H9 (cell line): Measurements from ENCODE around the gene APLF. TPM values are rescaled to one million over a fixed set of nuclear protein-coding genes. Genes with fewer than 3 reads are reported as not detected.

ENCODE experiments used
- DNase-seq: peaks from one replicate; pipeline ENCODE4 v3.0.0-alpha.2; 2017
- H2AFZ ChIP-seq: one replicate; pipeline ENCODE4 v1.6.1; 2013; ENCODE audit warnings: mild to moderate bottlenecking, low read length, control low read depth, moderate library complexity
- H2AK5ac ChIP-seq: 2 replicates; pipeline ENCODE4 v1.6.1; 2013; ENCODE audit warnings: low read length, control low read depth, mixed read lengths; ENCODE audit not compliant: insufficient read length
- H2BK120ac ChIP-seq: one replicate; pipeline ENCODE4 v1.6.1; 2013; ENCODE audit warnings: low read depth, mild to moderate bottlenecking, low read length, control low read depth, inconsistent platforms; ENCODE audit not compliant: poor library complexity, severe bottlenecking
- H2BK12ac ChIP-seq: 2 replicates; pipeline ENCODE4 v1.6.1; 2013; ENCODE audit warnings: low read length, control low read depth, mixed read lengths, low read depth; ENCODE audit not compliant: insufficient read length
- H2BK15ac ChIP-seq: 2 replicates; pipeline ENCODE4 v1.6.1; 2013; ENCODE audit warnings: low read depth, low read length, control low read depth
- H2BK20ac ChIP-seq: one replicate; pipeline ENCODE4 v1.6.1; 2013; ENCODE audit warnings: low read depth, mild to moderate bottlenecking, low read length, control low read depth, inconsistent platforms; ENCODE audit not compliant: poor library complexity, severe bottlenecking
- H2BK5ac ChIP-seq: 2 replicates; pipeline ENCODE4 v1.6.1; 2013; ENCODE audit warnings: low read length, control low read depth, mixed read lengths; ENCODE audit not compliant: insufficient read length
- H3K14ac ChIP-seq: 2 replicates; pipeline ENCODE4 v1.6.1; 2013; ENCODE audit warnings: low read length, control low read depth; ENCODE audit not compliant: insufficient read depth
- H3K18ac ChIP-seq: 2 replicates; pipeline ENCODE4 v1.6.1; 2013; ENCODE audit warnings: low read depth, mild to moderate bottlenecking, mixed read lengths, low read length, control low read depth; ENCODE audit not compliant: insufficient read length
- H3K23ac ChIP-seq: 2 replicates; pipeline ENCODE4 v1.6.1; 2013; ENCODE audit warnings: low read length, control low read depth, mixed read lengths, low read depth; ENCODE audit not compliant: insufficient read length
- H3K23me2 ChIP-seq: 2 replicates; pipeline ENCODE4 v1.6.1; 2013; ENCODE audit warnings: low read depth, mild to moderate bottlenecking, mixed read lengths, low read length, control low read depth; ENCODE audit not compliant: insufficient read length, poor library complexity, severe bottlenecking
- H3K27ac ChIP-seq: 2 replicates; pipeline ENCODE4 v1.5.1; 2013; ENCODE audit warnings: low read length, control low read depth, mixed read lengths, low read depth; ENCODE audit not compliant: insufficient read length
- H3K27me3 ChIP-seq: 2 replicates; pipeline ENCODE4 v1.6.1; 2013; ENCODE audit warnings: low read length, control low read depth, inconsistent platforms; ENCODE audit not compliant: insufficient read depth
- H3K4ac ChIP-seq: 2 replicates; pipeline ENCODE4 v1.6.1; 2013; ENCODE audit warnings: low read depth, mild to moderate bottlenecking, control low read depth, inconsistent platforms, low read length, moderate library complexity
- H3K4me1 ChIP-seq: 2 replicates; pipeline ENCODE4 v1.6.1; 2013; ENCODE audit warnings: low read length, control low read depth, inconsistent platforms; ENCODE audit not compliant: insufficient read depth
- H3K4me2 ChIP-seq: 2 replicates; pipeline ENCODE4 v1.6.1; 2013; ENCODE audit warnings: low read length, control low read depth, mixed read lengths; ENCODE audit not compliant: insufficient read length, insufficient read depth
- H3K56ac ChIP-seq: 2 replicates; pipeline ENCODE4 v1.6.1; 2013; ENCODE audit warnings: low read depth, mild to moderate bottlenecking, mixed read lengths, low read length, control low read depth; ENCODE audit not compliant: insufficient read length
- H3K79me1 ChIP-seq: 2 replicates; pipeline ENCODE4 v1.6.1; 2013; ENCODE audit warnings: low read depth, mild to moderate bottlenecking, moderate library complexity, low read length, control low read depth, inconsistent platforms; ENCODE audit not compliant: insufficient read depth, poor library complexity, severe bottlenecking
- H3K79me2 ChIP-seq: 2 replicates; pipeline ENCODE4 v1.6.1; 2013; ENCODE audit warnings: low read length, control low read depth, inconsistent platforms; ENCODE audit not compliant: insufficient read depth
- H3K9ac ChIP-seq: 2 replicates; pipeline ENCODE4 v1.6.1; 2013; ENCODE audit warnings: low read length, control low read depth, mixed read lengths; ENCODE audit not compliant: insufficient read length; ENCODE audit errors: extremely low read depth
- H3K9me3 ChIP-seq: one replicate; pipeline ENCODE4 v1.6.1; 2013; ENCODE audit warnings: low read depth, low read length, inconsistent platforms; ENCODE audit not compliant: control insufficient read depth
- H3T11ph ChIP-seq: one replicate; pipeline ENCODE4 v1.6.1; 2013; ENCODE audit warnings: mild to moderate bottlenecking, low read length, control low read depth, inconsistent platforms
- H4K20me1 ChIP-seq: one replicate; pipeline ENCODE4 v1.6.1; 2013; ENCODE audit not compliant: control insufficient read depth, insufficient read length, insufficient read depth
- H4K5ac ChIP-seq: 2 replicates; pipeline ENCODE4 v1.6.1; 2013; ENCODE audit warnings: low read depth, mild to moderate bottlenecking, mixed read lengths, low read length, control low read depth; ENCODE audit not compliant: insufficient read length
- H4K8ac ChIP-seq: replicated peaks from 2 replicates; pipeline ENCODE4 v1.6.1; 2013; ENCODE audit warnings: low read length, control low read depth, mixed read lengths, low read depth; ENCODE audit not compliant: insufficient read length
- H4K91ac ChIP-seq: 2 replicates; pipeline ENCODE4 v1.6.1; 2013; ENCODE audit warnings: low read depth, mild to moderate bottlenecking, moderate library complexity, mixed read lengths, low read length, control low read depth; ENCODE audit not compliant: insufficient read length
- H3K27ac Mint-ChIP-seq, 3 experiments: 2 replicates in 2 of 3; 3 replicates in 1 of 3; pipeline ENCODE4 v1.8.0; 2020 to 2021; ENCODE audit warnings: mixed read lengths in 3 of 3, mild to moderate bottlenecking in 1 of 3, moderate library complexity in 1 of 3
- H3K27me3 Mint-ChIP-seq: 2 replicates; pipeline ENCODE4 v1.8.0; 2021; ENCODE audit warnings: low read depth, mild to moderate bottlenecking, moderate library complexity, mixed read lengths
- H3K36me3 Mint-ChIP-seq, 3 experiments: 2 replicates in 2 of 3; 3 replicates in 1 of 3; pipeline ENCODE4 v1.8.0; 2020 to 2021; ENCODE audit warnings: low read depth in 3 of 3, mixed read lengths in 3 of 3; ENCODE audit not compliant: insufficient read depth in 1 of 3
- H3K4me1 Mint-ChIP-seq, 2 experiments: 2 replicates each; pipeline ENCODE4 v1.8.0; 2020; ENCODE audit warnings: mixed read lengths in 2 of 2
- H3K4me3 Mint-ChIP-seq, 2 experiments: 2 replicates in 1 of 2; 3 replicates in 1 of 2; pipeline ENCODE4 v1.8.0; 2020 to 2021; ENCODE audit warnings: mild to moderate bottlenecking in 2 of 2, mixed read lengths in 2 of 2, moderate library complexity in 1 of 2
- H3K9me3 Mint-ChIP-seq, 2 experiments: 2 replicates in 1 of 2; 3 replicates in 1 of 2; pipeline ENCODE4 v1.8.0; 2020; ENCODE audit warnings: mild to moderate bottlenecking in 2 of 2, mixed read lengths in 2 of 2, moderate library complexity in 1 of 2
- WGBS: extraction: QIAGEN DNeasy Blood & Tissue Kit; methylation state at CpG from one replicate; pipeline ENCODE4 v1.1.7; 2013; ENCODE audit warnings: missing lambda C conversion rate, low lambda C conversion rate, mixed read lengths; ENCODE audit not compliant: insufficient read length; ENCODE audit errors: extremely low coverage; 5-methylcytosine and 5-hydroxymethylcytosine counted together
- total RNA-seq: library from RNA; stranded (reverse); gene quantifications from 2 replicates; pipeline ENCODE4 v1.2.1, GENCODE V29; 2021
- TF ChIP-seq, protein P1 (sequence below): fragments of 200-600 bp; sonication (generic); conservative IDR thresholded peaks from 3 replicates; pipeline ENCODE4 v1.8.0; 2021; ENCODE audit warnings: antibody characterized with exemption, mild to moderate bottlenecking

The APLF gene
- total RNA-seq, 1 experiment from 2014 or later: 3.7 TPM

- peak; percentile 27 for DNase-seq
- no peak overlapping the region for H3K4ac ChIP-seq
- no peaks in the 10 kb centered on the region for H3K9me3 Mint-ChIP-seq
- no peaks in the 10 kb centered on the region for H3K36me3 Mint-ChIP-seq
- no peak overlapping the region for H3K4me3 Mint-ChIP-seq
- no peak overlapping the region for H4K5ac ChIP-seq
- H4K91ac ChIP-seq: no peak overlapping the region
- no peaks in the 10 kb centered on the region for H3K23me2 ChIP-seq
- no peak overlapping the region; the same call in 1 of the 2 replicates for H3K14ac ChIP-seq
- no peak overlapping the region for H3K9ac ChIP-seq
- no peak overlapping the region for H3K27ac Mint-ChIP-seq
- no peaks in the 10 kb centered on the region for H3K4me1 ChIP-seq
- H2AFZ ChIP-seq: no peak overlapping the region
- TF ChIP-seq, protein P1, sequence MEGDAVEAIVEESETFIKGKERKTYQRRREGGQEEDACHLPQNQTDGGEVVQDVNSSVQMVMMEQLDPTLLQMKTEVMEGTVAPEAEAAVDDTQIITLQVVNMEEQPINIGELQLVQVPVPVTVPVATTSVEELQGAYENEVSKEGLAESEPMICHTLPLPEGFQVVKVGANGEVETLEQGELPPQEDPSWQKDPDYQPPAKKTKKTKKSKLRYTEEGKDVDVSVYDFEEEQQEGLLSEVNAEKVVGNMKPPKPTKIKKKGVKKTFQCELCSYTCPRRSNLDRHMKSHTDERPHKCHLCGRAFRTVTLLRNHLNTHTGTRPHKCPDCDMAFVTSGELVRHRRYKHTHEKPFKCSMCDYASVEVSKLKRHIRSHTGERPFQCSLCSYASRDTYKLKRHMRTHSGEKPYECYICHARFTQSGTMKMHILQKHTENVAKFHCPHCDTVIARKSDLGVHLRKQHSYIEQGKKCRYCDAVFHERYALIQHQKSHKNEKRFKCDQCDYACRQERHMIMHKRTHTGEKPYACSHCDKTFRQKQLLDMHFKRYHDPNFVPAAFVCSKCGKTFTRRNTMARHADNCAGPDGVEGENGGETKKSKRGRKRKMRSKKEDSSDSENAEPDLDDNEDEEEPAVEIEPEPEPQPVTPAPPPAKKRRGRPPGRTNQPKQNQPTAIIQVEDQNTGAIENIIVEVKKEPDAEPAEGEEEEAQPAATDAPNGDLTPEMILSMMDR: no peak
- peaks cover 3% of the 10 kb centered on the region for H4K20me1 ChIP-seq
- no peak overlapping the region for H2BK20ac ChIP-seq
- no peak overlapping the region for H3K27ac ChIP-seq
- H3K18ac ChIP-seq: no peak overlapping the region
- H3K79me1 ChIP-seq: no peaks in the 10 kb centered on the region
- no peak overlapping the region for H2BK5ac ChIP-seq
- no peaks in the 10 kb centered on the region for H3K79me2 ChIP-seq
- no peak overlapping the region for H3K56ac ChIP-seq
- no peak overlapping the region for H3K23ac ChIP-seq
- WGBS: no CpG with 5 or more reads among the region's 3 CpGs
- H2BK120ac ChIP-seq: no peak overlapping the region
- no peak overlapping the region for H3T11ph ChIP-seq
- no peak overlapping the region for H4K8ac ChIP-seq
- no peak overlapping the region for H3K4me2 ChIP-seq
- no peaks in the 10 kb centered on the region for H3K9me3 ChIP-seq
- H2AK5ac ChIP-seq: no peak overlapping the region
- peaks cover 8 to 9% of the 10 kb centered on the region in 2 experiments for H3K4me1 Mint-ChIP-seq
- H3K27me3 ChIP-seq: no peaks in the 10 kb centered on the region
- no peak overlapping the region; the same call in 1 of the 2 replicates for H2BK15ac ChIP-seq
- no peak overlapping the region for H2BK12ac ChIP-seq
- no peaks in the 10 kb centered on the region; the same call in 1 of the 2 replicates for H3K27me3 Mint-ChIP-seq
Measured at GRCh38 chr2:68483011-68483410, 15.6 kb downstream of the APLF start.
